ENCODE measurements around the gene BACH2.
"Not testable (repeated sequence)": the region's sequence is repeated elsewhere in the genome, so short reads cannot be mapped to it uniquely, and the experiment has no call there.

BACH2 gene

GRCh38 chr6:90087106-90087833 lies 209.4 kb downstream of the BACH2 start:
- no peak for DNase-seq

- DNase-seq, result no peak
Measured at GRCh38 chr6:90086517-90086916, 210.1 kb downstream of the BACH2 start.

- DNase-seq, result no peak
Measured at GRCh38 chr6:90083891-90084290, 212.8 kb downstream of the BACH2 start.

GRCh38 chr6:90082847-90083246 lies 213.8 kb downstream of the BACH2 start:
- no peak for DNase-seq

GRCh38 chr6:90080876-90081481 lies 215.7 kb downstream of the BACH2 start:
- no peak for DNase-seq

GRCh38 chr6:90079560-90080490 lies 216.8 kb downstream of the BACH2 start:
- no peak for DNase-seq

- no peak for DNase-seq
Measured at GRCh38 chr6:90078513-90079289, 217.9 kb downstream of the BACH2 start.

GRCh38 chr6:90076511-90077415 lies 219.9 kb downstream of the BACH2 start:
- no peak for DNase-seq

- no peak for DNase-seq
Measured at GRCh38 chr6:90074161-90074850, 222.3 kb downstream of the BACH2 start.

GRCh38 chr6:90072935-90073464 lies 223.6 kb downstream of the BACH2 start:
- DNase-seq, result no peak

- no peak for DNase-seq
Measured at GRCh38 chr6:90072501-90072900, 224.1 kb downstream of the BACH2 start.

GRCh38 chr6:90068703-90069523 lies 227.7 kb downstream of the BACH2 start:
- DNase-seq, result no peak

- DNase-seq, result no peak
Measured at GRCh38 chr6:90068264-90068663, 228.4 kb downstream of the BACH2 start.

- DNase-seq, result no peak
Measured at GRCh38 chr6:90066697-90067096, 229.9 kb downstream of the BACH2 start.

- no peak for DNase-seq
Measured at GRCh38 chr6:90065173-90065572, 231.5 kb downstream of the BACH2 start.

- DNase-seq, result no peak
Measured at GRCh38 chr6:90062667-90063066, 234.0 kb downstream of the BACH2 start.

GRCh38 chr6:90062051-90062450 lies 234.6 kb downstream of the BACH2 start:
- DNase-seq, result no peak

- not testable (repeated sequence) for DNase-seq
Measured at GRCh38 chr6:90059178-90059577, 237.5 kb downstream of the BACH2 start.

GRCh38 chr6:90055924-90056323 lies 240.7 kb downstream of the BACH2 start:
- not testable (repeated sequence) for DNase-seq

GRCh38 chr6:90054193-90054592 lies 242.4 kb downstream of the BACH2 start:
- not testable (repeated sequence) for DNase-seq
